Duodenal mucosa (tissue), 2 donors: Measurements from ENCODE around the gene FAM174C.
A peak's percentile ranks its signal among the peaks of the same experiment; 100 is the strongest.

ENCODE experiments used
- H3K27ac ChIP-seq: one replicate; pipeline ENCODE4 v1.7.0; 2013; ENCODE audit warnings: low read depth, low read length
- H3K27me3 ChIP-seq, 2 donors: one replicate each; pipeline ENCODE4 v1.7.0; 2013; ENCODE audit warnings: low read length in 2 of 2, control low read depth in 1 of 2; ENCODE audit not compliant: insufficient read depth in 2 of 2, control insufficient read depth in 1 of 2
- H3K36me3 ChIP-seq, 2 donors: one replicate each; pipeline ENCODE4 v1.7.0; 2013; ENCODE audit warnings: low read length in 2 of 2, control low read depth in 1 of 2; ENCODE audit not compliant: insufficient read depth in 2 of 2, control insufficient read depth in 1 of 2
- H3K4me1 ChIP-seq, 2 donors: one replicate each; pipeline ENCODE4 v1.7.0; 2013; ENCODE audit warnings: low read length in 2 of 2, control low read depth in 1 of 2; ENCODE audit not compliant: insufficient read depth in 2 of 2, control insufficient read depth in 1 of 2
- H3K4me3 ChIP-seq, 2 donors: one replicate each; pipeline ENCODE4 v1.7.0; 2013; ENCODE audit warnings: low read length in 2 of 2, low read depth in 1 of 2
- H3K9ac ChIP-seq, 2 donors: one replicate each; pipeline ENCODE4 v1.7.0; 2013; ENCODE audit warnings: low read length in 2 of 2, low read depth in 1 of 2
- H3K9me3 ChIP-seq, 2 donors: one replicate each; pipeline ENCODE4 v1.7.0; 2013; ENCODE audit warnings: low read length in 2 of 2, control low read depth in 1 of 2; ENCODE audit not compliant: control insufficient read depth in 1 of 2

Gene FAM174C

GRCh38 chr19:1269478-1270212, 5.7 kb upstream of the FAM174C start:
- Histone ChIP-seq H3K4me3 (peak overlapping the region; percentile 96 to 100), H3K9me3 (no peaks in the 10 kb centered on the region), H3K9ac (peak overlapping the region; percentile 86 to 98), H3K27ac (peak overlapping the region; percentile 98), H3K27me3 (no peaks in the 10 kb centered on the region), H3K36me3 (peaks cover 30 to 41% of the 10 kb centered on the region in 2 donors), H3K4me1 (peaks cover 65 to 84% of the 10 kb centered on the region in 2 donors)

GRCh38 chr19:1270213-1270853, 5.0 kb upstream of the FAM174C start:
- Histone ChIP-seq H3K9me3 (no peaks in the 10 kb centered on the region), H3K27me3 (no peaks in the 10 kb centered on the region), H3K4me3 (peak overlapping the region; percentile 96 to 100), H3K27ac (peak overlapping the region; percentile 98), H3K9ac (peak overlapping the region; percentile 86 to 98), H3K4me1 (peaks cover 68 to 82% of the 10 kb centered on the region in 2 donors), H3K36me3 (peaks cover 32 to 45% of the 10 kb centered on the region in 2 donors)

GRCh38 chr19:1270854-1271527, 4.3 kb upstream of the FAM174C start:
- peaks cover 64 to 79% of the 10 kb centered on the region in 2 donors for H3K4me1 ChIP-seq
- H3K27ac ChIP-seq, result no peak overlapping the region
- H3K27me3 ChIP-seq, result no peaks in the 10 kb centered on the region
- H3K9me3 ChIP-seq, result no peaks in the 10 kb centered on the region
- H3K4me3 ChIP-seq, result peak overlapping the region; percentile 96 to 100
- peak overlapping the region; percentile 86 to 98 for H3K9ac ChIP-seq
- peaks cover 32 to 45% of the 10 kb centered on the region in 2 donors for H3K36me3 ChIP-seq

GRCh38 chr19:1271528-1272422, 3.6 kb upstream of the FAM174C start:
- Histone ChIP-seq H3K4me3 (peak overlapping the region; percentile 96 to 100), H3K36me3 (peaks cover 32 to 45% of the 10 kb centered on the region in 2 donors), H3K9ac (peak overlapping the region; percentile 86 to 98), H3K27me3 (no peaks in the 10 kb centered on the region), H3K9me3 (no peaks in the 10 kb centered on the region), H3K27ac (peak overlapping the region; percentile 20), H3K4me1 (peaks cover 69 to 83% of the 10 kb centered on the region in 2 donors)

- H3K27me3 ChIP-seq, result no peaks in the 10 kb centered on the region
- H3K9ac ChIP-seq, result peak overlapping the region; percentile 19 to 86
- H3K4me3 ChIP-seq, result peak overlapping the region in 1 of 2 donors; percentile 96
- peaks cover 32 to 49% of the 10 kb centered on the region in 2 donors for H3K36me3 ChIP-seq
- H3K4me1 ChIP-seq, result peaks cover 63 to 80% of the 10 kb centered on the region in 2 donors
- H3K9me3 ChIP-seq, result no peaks in the 10 kb centered on the region
- no peak overlapping the region for H3K27ac ChIP-seq
Measured at GRCh38 chr19:1272423-1273262, 2.7 kb upstream of the FAM174C start.

- Histone ChIP-seq H3K36me3 (peaks cover 32 to 49% of the 10 kb centered on the region in 2 donors), H3K27ac (no peak overlapping the region)
Measured at GRCh38 chr19:1273263-1274041, 1.9 kb upstream of the FAM174C start.

GRCh38 chr19:1274081-1274851, 1.1 kb upstream of the FAM174C start:
- H3K27me3 ChIP-seq, result no peaks in the 10 kb centered on the region
- peaks cover 38 to 55% of the 10 kb centered on the region in 2 donors for H3K36me3 ChIP-seq
- peak overlapping the region; percentile 45 to 53 for H3K4me3 ChIP-seq
- H3K4me1 ChIP-seq, result peaks cover 51 to 67% of the 10 kb centered on the region in 2 donors
- H3K9me3 ChIP-seq, result no peaks in the 10 kb centered on the region
- peak overlapping the region; percentile 100 for H3K27ac ChIP-seq
- peak overlapping the region; percentile 46 to 51 for H3K9ac ChIP-seq

More at GRCh38 chr19:1273263-1274041, 1.9 kb upstream of the FAM174C start:
- no peak overlapping the region for H3K4me3 ChIP-seq
- peaks cover 55 to 72% of the 10 kb centered on the region in 2 donors for H3K4me1 ChIP-seq
- no peak overlapping the region for H3K9ac ChIP-seq
- H3K9me3 ChIP-seq, result no peaks in the 10 kb centered on the region
- no peaks in the 10 kb centered on the region for H3K27me3 ChIP-seq

- H3K27me3 ChIP-seq, result no peaks in the 10 kb centered on the region
- H3K9me3 ChIP-seq, result no peaks in the 10 kb centered on the region
- H3K36me3 ChIP-seq, result peaks cover 40 to 58% of the 10 kb centered on the region in 2 donors
- H3K9ac ChIP-seq, result peak overlapping the region; percentile 46 to 51
- peak overlapping the region; percentile 100 for H3K27ac ChIP-seq
- peak overlapping the region; percentile 45 to 53 for H3K4me3 ChIP-seq
- peaks cover 51 to 65% of the 10 kb centered on the region in 2 donors for H3K4me1 ChIP-seq
Measured at GRCh38 chr19:1274852-1275259, 474 bp upstream of the FAM174C start.
